CD4-positive, alpha-beta T cell treated with Interferon alpha-2 for 1 hour (primary cell): Measurements from ENCODE around the gene PRSS16.

Source experiments
- DNase-seq, 2 donors: peaks; one replicate each; pipeline ENCODE4 v3.0.0-alpha.2; 2020 to 2022

PRSS16 gene

GRCh38 chr6:27288136-27289044 is 40.9 kb downstream of the PRSS16 start:
- DNase-seq = no peak

GRCh38 chr6:27290065-27290849 is 42.8 kb downstream of the PRSS16 start:
- DNase-seq = no peak

GRCh38 chr6:27290850-27291208 is 43.3 kb downstream of the PRSS16 start:
- no peak for DNase-seq

GRCh38 chr6:27293436-27294098 is 46.1 kb downstream of the PRSS16 start:
- DNase-seq = no peak

GRCh38 chr6:27294409-27294808 is 46.9 kb downstream of the PRSS16 start:
- DNase-seq = no peak

- no peak for DNase-seq
Observed at GRCh38 chr6:27295301-27296079, 48.0 kb downstream of the PRSS16 start.

- no peak for DNase-seq
Observed at GRCh38 chr6:27296106-27296783, 48.7 kb downstream of the PRSS16 start.

- DNase-seq = no peak
Observed at GRCh38 chr6:27297484-27297856, 50.0 kb downstream of the PRSS16 start.

GRCh38 chr6:27297857-27298730 is 50.6 kb downstream of the PRSS16 start:
- no peak for DNase-seq

- DNase-seq = no peak
Observed at GRCh38 chr6:27303613-27304272, 56.2 kb downstream of the PRSS16 start.
